KBM-7 (cell line): Measurements from ENCODE around the gene ATAT1.

Experiments used
- DNase-seq: peaks from one replicate; pipeline ENCODE4 v3.0.0-alpha.2; 2015
- in situ Hi-C: fragments of 300-500 bp; cut with MboI; formaldehyde crosslinking; loops from 2 replicates; pipeline ENCODE4 v1.14.3; 2020; ENCODE audit warnings: low sequenced_read_pairs, low pct_unique_long_range_greater_than_20kb, mixed read lengths

The ATAT1 gene

DNA sequence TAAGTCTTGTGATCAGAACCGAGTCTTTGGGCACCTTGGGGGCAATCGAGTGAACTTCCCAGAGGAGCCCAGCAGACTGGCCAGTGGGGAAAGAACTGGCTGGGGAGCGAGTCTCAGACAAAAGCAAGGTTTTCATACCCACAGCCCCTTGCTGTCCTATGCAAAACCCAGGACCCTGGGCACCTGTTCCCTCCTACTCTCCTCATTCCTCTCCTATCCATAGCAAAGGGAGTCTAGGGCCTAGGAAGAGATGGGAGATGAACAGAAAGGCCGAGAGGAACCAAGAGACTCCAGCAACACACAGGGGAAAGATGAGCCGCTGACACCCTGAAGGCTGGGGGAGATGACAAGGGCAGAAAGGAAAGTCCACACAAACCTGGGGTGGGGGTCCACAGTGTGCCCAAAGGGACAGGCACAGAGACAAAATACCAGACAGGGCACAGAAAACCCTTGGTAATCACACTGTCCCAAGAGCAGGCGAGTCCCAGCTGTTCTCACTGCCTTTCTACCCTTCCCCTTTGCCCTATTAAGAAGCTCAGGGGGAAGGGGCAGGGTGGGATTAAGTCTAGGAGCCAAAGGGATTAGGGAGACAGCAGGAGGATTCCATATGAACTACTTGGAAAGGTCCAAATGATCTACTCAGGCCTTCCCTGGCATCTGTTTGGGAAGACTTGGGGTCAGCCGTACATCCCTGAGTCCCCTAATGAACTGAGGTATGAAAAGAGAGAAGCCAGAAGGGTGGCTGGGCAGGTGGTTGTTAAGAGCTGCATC lies 53.3 kb downstream of the ATAT1 start:
- no peak for DNase-seq
- in situ Hi-C loops: loop anchor here (10.0 kb wide), 1 partner anchor 45 kb away; the partner anchor contains the start of gene TUBB

DNA sequence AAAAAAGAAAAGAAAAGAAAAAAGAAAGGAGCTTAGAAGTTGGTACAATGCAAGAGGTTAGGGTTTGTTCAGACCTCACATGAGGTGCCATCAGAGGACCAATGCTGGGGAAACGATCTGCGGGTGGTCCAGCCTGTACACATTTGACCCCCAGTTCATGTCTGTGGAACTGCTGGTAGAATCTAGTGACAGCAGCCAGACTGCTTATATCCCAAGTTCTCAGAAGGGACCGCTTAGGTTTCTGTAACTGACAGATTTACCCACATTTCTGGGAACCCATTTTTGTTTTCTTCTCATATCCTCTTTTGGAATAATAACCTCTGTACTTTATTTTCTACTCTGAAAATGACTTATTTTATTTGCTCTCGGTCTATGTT lies 55.1 kb downstream of the ATAT1 start:
- no peak for DNase-seq
- in situ Hi-C loops: no loop called here

DNA sequence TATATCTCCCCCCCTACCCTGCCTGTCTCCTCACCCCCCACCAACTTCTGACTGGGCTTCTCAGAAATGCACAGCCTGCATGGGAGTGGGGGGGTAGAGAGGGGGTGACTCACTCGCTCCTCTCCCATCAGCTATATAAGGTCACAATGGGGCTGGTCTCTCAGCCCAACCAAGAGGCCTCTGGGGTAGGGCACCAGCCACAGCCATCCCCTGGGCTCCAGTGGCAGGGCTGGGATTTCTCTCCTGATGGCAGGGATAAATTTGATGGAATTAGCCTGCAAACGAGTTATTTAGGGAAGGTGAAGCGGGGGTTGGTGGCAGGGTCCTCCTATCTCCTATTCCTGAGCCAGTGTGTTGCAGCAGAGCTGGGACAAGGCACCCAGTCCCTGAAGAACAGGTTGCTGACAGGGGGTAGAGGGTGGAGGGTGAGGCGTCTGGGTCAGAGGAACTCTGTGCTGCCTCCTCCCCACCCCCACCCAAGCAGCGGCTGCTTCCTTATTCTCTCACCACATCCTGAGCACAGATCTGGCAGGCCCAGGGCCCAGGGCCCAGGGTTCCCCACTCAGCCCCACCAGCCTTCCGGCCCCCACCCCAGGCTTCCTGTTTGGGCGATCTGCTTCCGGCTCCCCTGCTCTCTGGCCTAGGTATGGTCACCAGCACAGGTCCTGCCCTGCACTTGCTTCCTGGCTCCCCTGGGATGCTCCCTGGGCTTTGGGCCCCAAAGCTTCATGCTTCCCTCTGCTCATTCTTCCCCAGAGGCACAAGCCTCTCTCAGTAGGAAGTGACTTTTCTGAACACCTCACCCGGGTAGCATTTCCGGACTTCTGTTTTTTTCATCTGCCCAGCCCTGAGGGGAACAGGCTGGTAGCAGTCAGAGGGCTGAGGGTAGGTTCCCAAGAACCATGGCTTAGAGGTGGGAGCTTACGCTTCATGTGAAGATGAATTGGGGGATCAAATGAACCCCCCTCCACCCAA lies 55.8 kb downstream of the ATAT1 start:
- in situ Hi-C loops: no loop called here
- DNase-seq: peak; percentile 99

DNA sequence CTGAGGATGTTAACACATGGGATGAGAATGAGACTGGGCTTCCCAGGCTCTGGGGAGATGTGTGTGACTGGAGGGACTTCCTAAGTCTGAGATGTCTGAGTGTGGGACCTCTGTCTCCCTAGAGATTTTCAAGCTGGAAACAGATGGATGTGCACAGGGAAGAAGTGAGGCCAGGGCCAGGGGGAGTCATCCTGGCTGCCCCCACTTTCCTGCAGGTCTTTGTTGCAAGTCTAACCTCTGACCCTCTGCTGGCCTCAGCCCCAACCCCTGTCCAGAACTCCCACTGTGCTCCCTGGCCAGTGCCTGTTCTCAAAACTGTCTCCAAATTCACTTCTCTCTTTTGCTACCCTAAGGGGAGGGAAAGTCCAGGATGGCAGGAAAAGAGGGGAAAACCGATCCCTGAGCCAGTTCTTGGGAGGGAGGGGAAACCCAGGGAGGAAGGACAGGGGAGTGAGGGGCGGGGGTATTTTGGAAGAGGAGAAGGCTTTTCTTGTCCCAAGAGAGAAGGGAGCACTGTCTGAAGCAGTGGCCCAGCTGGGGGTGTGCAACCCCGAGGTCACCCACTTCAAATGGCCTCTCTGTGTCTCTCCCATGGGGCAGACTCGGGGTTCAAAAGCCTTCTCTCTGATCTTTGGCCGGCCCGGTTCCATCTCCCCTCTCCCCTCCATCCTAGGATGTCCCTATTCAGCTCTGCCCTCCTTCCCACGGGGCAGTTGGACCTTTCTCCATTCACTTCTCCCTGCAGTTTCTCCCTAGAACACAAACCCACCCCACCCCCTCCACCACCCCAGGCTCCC lies 56.7 kb downstream of the ATAT1 start:
- DNase-seq: no peak
- in situ Hi-C loops: no loop called here

DNA sequence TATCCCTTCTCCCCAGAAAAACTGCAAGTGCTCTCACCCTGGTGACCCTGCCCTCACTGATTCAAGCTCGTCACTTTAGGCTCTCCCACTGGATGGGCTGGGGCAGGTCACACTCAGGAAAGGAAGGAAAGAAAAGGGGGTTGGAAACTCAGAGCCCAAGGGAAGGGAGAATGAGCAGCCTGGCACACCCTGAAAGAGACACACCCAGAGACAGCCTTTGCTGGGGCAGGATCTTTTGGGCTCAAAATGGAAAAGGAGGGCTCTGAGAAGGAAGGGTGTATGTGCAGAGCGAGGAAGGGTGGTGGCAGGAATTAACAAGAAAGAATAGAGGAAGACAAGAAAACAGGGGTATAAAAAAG lies 57.3 kb downstream of the ATAT1 start:
- in situ Hi-C loops: no loop called here
- no peak for DNase-seq

DNA sequence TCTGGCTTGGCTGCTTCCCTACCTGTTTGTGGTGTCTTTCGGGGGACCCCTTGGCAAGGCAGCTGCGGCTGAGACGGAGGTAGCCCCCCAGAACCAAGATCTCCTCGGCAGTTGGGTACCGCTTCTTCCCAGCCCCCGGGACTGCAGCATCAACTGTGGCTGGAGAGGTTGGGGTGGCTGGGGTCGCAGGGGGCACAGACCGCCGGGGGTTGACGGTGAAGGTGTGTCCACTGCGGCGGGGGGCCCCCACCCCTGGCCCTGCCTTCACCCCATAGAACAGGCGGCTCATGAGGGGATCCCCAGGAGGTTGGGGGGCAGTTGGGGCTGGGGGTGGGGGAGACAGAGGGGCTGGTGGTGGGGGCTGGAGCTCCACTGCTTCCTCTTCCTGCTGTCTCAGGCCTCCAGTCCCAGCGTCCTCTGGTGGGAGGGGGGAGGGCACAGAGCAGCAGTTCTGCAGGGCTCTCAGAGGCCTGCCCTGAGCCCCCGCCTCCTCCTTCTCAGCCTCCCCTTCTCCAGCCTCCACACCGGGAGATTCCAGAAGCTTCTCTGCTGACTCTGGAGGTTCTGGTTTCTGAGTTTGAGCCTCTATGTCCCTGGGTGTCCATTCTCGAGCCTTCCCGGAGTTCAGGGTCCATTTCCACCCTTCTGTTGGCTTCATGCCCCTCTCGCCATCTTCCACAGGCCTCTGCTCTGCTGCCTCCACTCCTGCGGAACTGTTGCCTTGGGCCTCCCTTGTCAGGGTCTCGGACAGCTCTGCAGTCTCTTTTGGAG lies 57.9 kb downstream of the ATAT1 start:
- in situ Hi-C loops: no loop called here

DNA sequence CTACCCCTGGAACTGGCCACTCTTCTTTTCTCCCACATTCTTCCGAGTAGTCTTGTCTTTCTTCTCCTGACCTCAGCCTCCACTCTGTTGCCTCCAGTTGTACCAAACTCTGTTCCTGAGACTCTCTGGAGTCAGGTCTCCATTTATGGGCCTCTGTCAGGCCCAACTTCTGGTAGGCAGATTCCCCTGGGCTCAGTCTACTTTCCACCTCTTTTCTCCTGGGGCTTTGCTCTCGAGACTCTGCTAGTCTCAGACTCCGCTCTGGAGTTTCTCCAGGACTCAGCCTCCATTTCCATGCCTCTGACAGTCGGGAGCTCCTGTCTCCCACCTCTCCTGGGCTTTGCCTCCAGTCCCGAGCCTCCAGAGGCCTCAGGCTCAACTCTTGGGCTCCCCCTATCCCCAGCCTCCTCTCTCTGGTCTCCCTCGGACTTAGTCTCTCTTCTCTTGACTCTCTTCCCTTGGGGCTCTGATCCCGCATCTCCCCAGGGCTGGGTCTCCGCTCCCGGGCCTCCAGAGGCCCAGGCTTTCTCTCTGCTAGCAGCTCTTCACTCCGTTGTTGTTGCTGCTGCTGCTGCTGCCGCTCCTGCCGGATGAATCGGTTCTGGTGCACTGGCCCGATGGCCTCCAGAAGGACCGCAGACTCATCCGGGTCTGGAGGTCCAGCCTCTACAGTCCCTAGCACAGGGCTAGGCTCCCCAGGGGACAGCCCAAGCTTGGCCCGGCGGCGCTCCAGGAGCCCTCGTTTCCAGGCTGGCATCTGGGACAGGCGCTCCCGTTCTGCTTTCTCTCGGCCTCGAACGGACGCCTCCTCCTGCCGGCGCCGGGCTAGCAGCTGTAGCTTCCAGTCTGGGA lies 58.7 kb downstream of the ATAT1 start:
- in situ Hi-C loops: no loop called here

More for the DNA sequence above, 57.9 kb downstream of the ATAT1 start:
- DNase-seq: peak; percentile 72

DNA sequence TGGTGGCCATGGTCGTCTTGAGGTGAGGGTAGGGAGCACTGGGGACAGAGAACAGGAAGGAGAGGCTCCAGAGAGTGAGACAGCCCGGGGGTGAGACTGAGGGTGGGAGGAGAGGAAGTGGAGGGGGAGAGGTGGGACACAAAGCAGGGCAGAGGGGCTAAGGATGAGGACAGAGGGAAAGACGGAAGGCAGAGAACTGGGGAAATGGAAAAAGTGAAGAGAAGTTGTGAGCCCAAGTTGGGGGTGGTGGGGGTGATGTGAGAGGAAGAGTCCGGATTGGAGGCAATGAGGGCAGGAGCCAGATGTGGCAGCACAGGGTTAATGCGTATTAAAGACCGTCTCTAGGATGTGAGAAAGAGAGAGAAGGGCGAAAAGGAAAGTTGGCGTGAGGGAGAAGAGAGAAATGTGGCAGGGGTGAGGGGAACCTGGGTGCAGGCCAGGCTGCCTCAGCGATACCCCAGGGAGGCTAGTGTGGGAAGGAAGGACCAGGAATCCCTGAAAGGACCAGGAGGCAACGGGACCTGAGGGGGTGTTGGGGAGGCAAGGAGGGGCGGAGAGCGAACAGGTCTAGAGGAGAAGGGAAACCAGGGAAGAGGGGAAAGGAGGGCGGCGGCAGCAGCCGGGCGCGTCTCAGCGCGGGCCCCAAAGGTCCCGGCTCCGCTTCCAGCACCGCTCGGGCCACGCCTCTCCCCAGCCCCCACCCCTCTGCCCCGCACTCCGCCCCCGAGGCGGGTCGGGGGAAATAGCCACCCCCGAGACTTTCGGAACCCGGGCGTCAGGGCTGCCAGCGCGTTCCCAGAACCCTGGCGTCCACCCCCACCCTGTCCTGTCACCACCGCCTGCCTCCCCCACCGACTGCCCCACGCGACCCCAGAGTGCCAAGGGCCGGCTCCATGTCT lies 59.6 kb downstream of the ATAT1 start, which contains the start of gene PPP1R18:
Gene PPP1R18, minus strand, starts transcription at position 637 of the 899 bp plus-strand sequence. Its CDS starts 627 bp downstream, at position 10.
- DNase-seq: peak; percentile 51
- in situ Hi-C loops: no loop called here

More for the DNA sequence above, 58.7 kb downstream of the ATAT1 start:
- DNase-seq: peak; percentile 29

DNA sequence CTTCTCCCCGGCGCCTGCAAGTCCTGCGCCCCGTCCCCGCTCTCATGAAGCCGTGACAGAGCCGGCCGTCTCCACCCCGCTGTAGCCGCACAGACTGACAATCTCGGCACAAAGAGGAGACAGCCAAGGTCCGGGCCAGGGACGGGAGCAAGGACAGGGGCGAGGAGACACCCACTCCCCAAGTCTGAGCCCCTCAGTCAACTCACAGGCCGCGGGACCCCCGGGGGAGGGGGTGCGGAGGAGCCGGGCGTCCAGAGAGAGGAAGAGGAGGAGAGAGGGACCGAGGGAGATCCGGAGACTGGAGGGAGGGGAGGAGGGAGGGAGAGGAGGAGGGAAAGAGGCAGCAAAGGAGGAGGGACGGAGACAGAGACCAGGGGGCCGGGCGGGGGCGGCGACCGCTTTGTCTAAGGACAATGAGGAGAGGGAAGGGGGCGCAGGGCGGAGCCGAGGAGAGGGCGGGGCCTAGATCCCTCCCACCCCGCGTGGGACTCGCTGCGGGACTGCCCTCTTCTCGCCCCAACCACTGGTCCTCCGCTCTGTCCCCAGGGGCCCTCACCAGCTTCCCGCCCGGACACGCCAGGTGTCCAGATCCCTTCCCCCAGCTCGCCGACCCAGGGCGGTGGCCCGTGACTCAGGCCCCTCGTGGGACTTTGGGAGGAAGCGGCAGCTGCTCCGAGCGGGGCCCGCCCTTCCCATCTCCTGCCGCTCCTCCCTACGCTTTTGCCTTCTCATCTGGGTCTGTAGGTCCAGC lies 60.4 kb downstream of the ATAT1 start:
- in situ Hi-C loops: no loop called here
- peak; percentile 96 for DNase-seq

DNA sequence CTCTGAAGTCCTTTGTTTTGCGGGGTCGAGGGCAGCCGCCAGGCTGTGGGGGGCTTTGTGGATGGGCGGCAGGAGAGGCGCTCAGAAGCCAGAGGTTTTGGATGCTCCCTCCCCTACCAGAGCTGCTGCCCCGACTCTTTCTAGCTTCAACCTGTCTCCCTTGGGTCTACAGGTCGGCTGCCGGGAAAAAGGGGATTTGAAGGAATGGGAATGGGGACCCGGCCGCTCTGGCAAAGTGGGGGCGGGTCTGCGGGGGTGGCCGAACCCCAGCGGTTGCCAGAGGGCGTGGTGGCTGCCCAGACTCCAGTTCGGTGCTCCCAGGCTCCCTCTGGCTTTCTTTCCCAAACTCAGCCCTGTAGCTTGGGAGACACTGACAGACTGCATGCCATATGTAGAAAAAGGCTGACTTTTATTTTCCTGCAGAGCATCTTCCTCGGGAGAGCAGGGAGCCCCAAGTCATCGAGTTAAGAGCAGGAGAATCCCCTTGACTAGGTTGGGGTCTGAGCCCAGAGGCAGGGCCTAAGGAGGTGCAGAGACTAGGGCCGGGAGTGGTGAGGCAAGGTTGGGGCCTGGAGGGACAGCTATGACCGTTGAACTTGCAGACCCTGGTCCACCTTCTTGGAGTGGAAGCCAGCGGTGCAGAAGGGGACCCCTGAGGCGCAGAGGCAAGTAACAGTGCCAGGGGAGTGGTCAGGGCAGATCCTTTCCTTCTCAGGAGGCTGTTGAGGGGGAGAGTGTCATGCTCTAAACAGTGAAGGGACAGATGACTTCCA lies 61.2 kb downstream of the ATAT1 start:
- in situ Hi-C loops: no loop called here
- no peak for DNase-seq

DNA sequence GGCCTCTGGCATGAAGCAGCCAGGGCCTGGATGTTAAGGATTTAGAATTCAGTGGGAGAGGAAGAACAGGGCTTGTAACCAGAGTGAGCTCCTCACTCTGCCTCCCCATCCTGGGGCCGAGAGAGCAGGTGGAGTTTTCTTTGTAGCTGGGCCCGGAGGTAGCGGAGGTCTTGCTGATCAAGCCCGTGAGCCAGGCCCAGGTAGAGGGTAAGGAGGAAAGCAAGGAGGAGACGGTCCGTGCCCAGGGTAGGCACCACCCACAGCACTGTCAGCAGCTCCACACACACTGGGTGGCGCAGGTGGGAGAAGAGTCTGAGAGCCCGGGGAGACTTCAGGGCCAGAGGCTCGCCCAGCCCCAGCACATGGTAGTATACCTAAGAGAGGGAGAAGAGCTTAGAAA lies 61.9 kb downstream of the ATAT1 start:
- in situ Hi-C loops: no loop called here
- no peak for DNase-seq

DNA sequence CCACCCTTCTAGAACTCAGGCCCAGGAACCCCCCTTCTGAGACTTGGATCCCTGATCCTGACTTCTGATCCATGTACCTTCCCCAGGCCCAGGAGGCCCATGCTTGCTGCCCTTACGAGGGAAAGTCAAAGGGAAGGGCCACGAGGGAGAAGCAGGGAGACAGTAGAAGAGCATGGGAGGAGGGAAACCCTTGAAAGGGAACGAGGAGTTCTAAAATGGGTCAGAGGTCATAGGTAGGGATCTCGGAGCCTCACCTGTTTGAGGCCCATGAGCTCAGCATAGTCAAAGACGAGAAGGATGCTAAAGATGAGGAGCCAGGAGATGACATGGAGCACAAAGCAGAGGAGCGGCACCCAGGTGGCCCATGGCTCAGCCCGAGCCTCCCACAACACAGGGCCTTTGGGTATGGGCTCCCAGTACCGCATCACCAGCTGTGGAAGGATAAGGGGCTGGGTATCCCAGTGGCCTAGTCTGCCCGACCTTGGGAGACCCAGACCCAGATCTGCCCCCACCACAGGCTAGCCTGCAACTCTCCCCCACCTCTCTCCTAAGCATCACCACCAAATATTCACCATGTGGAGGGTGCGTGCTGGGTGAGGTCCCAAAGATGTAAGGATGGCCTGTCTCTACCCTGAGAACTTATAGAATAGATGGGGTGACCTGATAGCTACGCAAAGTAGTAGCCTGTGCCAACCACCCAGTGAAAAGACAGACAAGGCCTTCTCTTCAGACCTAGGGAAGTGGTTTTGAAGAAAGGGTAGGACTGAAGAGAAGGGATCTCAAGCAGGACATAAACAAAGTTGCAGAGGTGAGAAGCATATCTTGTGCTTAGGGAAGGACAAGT lies 62.6 kb downstream of the ATAT1 start:
- no peak for DNase-seq
- in situ Hi-C loops: no loop called here

DNA sequence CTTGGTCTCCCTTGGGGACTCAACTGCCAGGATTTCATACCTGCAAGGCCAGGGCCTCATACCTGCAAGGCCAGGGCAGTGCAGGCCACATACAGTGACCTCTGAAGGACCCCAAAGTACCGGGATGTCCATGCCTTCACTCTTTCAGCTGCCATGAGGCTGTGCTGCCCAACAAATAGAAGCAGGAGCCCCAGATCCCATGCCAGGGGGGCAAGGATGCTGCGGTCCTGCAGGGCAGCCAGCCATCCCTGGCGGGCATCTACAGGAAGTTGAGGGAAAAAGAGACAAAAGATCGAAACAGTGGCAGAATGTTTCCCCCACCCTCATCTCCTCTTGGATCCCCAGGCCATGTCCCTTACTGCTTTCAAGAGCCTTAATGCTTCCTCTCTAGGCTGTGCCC lies 63.3 kb downstream of the ATAT1 start:
- DNase-seq: no peak
- in situ Hi-C loops: no loop called here

DNA sequence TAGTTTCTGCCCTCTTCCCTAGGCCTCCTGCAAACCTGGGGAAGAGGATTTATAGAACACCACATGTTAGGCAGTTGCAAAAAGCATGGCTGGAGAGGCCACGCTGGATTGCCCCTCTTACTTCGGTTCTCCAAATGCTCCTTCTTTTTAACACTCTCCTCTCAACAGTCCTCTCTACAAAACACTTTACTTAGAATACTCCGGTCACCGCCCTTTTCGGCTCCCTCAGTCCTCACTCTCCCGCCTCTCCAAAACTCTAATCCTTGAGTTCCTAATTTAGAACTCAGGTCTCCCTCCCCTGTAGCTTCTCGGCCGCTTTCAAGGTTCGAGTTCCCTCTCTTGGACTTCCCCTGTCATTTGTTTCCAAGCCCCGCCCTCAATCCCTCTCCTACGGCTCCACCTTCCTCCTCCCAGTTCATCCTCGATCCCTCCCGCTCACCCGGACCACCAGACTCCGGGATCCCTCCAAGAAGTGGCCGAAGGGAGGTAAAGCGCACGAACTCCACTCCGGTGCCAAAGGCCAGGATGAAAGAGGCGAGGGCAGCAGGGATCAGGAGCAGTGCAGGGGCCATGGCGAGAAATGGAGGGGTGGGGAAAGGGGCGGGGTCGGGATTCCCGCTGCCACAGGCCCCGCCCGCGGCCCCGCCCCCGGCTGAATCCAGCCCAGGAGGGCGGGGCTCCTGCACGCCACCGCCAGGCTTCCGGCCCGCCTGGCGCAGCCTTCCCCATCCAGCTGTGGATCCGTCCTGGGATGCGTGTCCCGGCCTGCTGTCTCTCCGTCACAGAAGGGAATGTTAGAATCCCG lies 63.9 kb downstream of the ATAT1 start, which contains the start of gene NRM:
Gene NRM, minus strand, starts transcription at position 582 of the 805 bp plus-strand sequence. Its CDS starts 10 bp downstream, at position 572.
- peak; percentile 91 for DNase-seq
- in situ Hi-C loops: no loop called here
